HCT116 (cell line): ENCODE results near the gene SPSB3.
A peak's percentile ranks its signal among the peaks of the same experiment; 100 is the strongest.

Source experiments
- ATF3 ChIP-seq: IDR thresholded peaks from 2 replicates; pipeline ENCODE4 v1.6.1; 2012
- CBX3 ChIP-seq: IDR thresholded peaks from 2 replicates; pipeline ENCODE4 v1.6.1; 2012; ENCODE audit warnings: low read depth
- CEBPB ChIP-seq: IDR thresholded peaks from 2 replicates; pipeline ENCODE4 v1.6.1; 2012; ENCODE audit warnings: low read depth
- CTCF ChIP-seq, 3 experiments: fragments of 200-600 bp in 1 of 3; sonication (generic) in 1 of 3; IDR thresholded peaks in 2 of 3; conservative IDR thresholded peaks in 1 of 3; 2 replicates each; pipeline ENCODE4 v1.5.1; 2012 to 2017; ENCODE audit warnings: low read depth in 2 of 3, low read length in 2 of 3, antibody characterized with exemption in 1 of 3, borderline replicate concordance in 1 of 3, control low read depth in 1 of 3, mild to moderate bottlenecking in 1 of 3, mixed read lengths in 1 of 3, mixed run types in 1 of 3, moderate library complexity in 1 of 3; ENCODE audit not compliant: insufficient read depth in 1 of 3
- EZH2 ChIP-seq: fragments of 200-600 bp; sonication (generic); IDR thresholded peaks from 2 replicates; pipeline ENCODE4 v1.6.1; 2017; ENCODE audit warnings: antibody characterized with exemption, mixed run types
- MAX ChIP-seq: IDR thresholded peaks from 2 replicates; pipeline ENCODE4 v1.6.1; 2012
- POLR2A ChIP-seq: IDR thresholded peaks from 2 replicates; pipeline ENCODE4 v1.7.0; 2011; ENCODE audit warnings: borderline replicate concordance; ENCODE audit not compliant: insufficient read depth, insufficient read length; ENCODE audit errors: extremely low read depth
- POLR2AphosphoS5 ChIP-seq: IDR thresholded peaks from 2 replicates; pipeline ENCODE4 v1.6.1; 2011; ENCODE audit warnings: mild to moderate bottlenecking, low read depth, low read length, moderate library complexity
- RAD21 ChIP-seq: IDR thresholded peaks from 2 replicates; pipeline ENCODE4 v1.6.1; 2012; ENCODE audit warnings: low read depth, mild to moderate bottlenecking
- SP1 ChIP-seq: IDR thresholded peaks from 2 replicates; pipeline ENCODE4 v1.6.1; 2012; ENCODE audit warnings: low read depth
- SRF ChIP-seq: IDR thresholded peaks from 2 replicates; pipeline ENCODE4 v1.6.1; 2012; ENCODE audit warnings: low read depth
- TCF7L2 ChIP-seq: IDR thresholded peaks from 2 replicates; pipeline ENCODE4 v1.7.0; 2011; ENCODE audit warnings: borderline replicate concordance, inconsistent platforms; ENCODE audit not compliant: insufficient read depth, insufficient read length; ENCODE audit errors: extremely low read depth
- ZNF274 ChIP-seq: fragments of 200-500 bp; sonication (Bioruptor generic); IDR thresholded peaks from 2 replicates; pipeline ENCODE4 v1.6.1; 2014; ENCODE audit warnings: mild to moderate bottlenecking, low read depth, low read length, inconsistent platforms

GRCh38 chr16:1771188-1771863 lies 11.0 kb downstream of the SPSB3 start, which contains the start of gene NME3:
- TF ChIP-seq SP1 (no peak), ZNF274 (no peak), CTCF (IDR thresholded peaks at IDR 0.05 in 2 of 3, conservative IDR thresholded peaks at IDR 0.05 in 1 of 3; ENCODE audit: borderline replicate concordance in 1 of 3, insufficient read depth in 1 of 3, low read depth in 2 of 3, low read length in 2 of 3) (no peak), POLR2A (peak; percentile 48), EZH2 (no peak), CEBPB (no peak), TCF7L2 (no peak), MAX (no peak), POLR2AphosphoS5 (peak; percentile 66), CBX3 (no peak), RAD21 (no peak), SRF (no peak), ATF3 (no peak)
